HCT116 (cell line): ENCODE results near the gene MEIKIN. TPM values are rescaled to one million over a fixed set of nuclear protein-coding genes. Genes with fewer than 3 reads are reported as not detected.

Experiments used
- ATAC-seq: fragments of 200-7000 bp; cut with Tn5 transposase; 2 replicates; pipeline ENCODE4 v1.9.1; 2020; ENCODE audit warnings: mild to moderate bottlenecking, moderate library complexity
- BruUV-seq: library from RNA; stranded (reverse); fragments of 400-500 nt; replicated peaks from 2 replicates; lab custom pipeline; 2021; lab: Mats Ljungman, UMichigan
- CTCF ChIA-PET: fragments of 300-600 bp; sonication (Branson Sonifier 250); formaldehyde crosslinking; loops from one replicate; lab custom pipeline; 2021; ENCODE audit warnings: antibody characterized with exemption; lab: Charles Lee
- POLR2A ChIA-PET: fragments of 300-600, 350-600 bp; sonication (Branson Sonifier 250); formaldehyde crosslinking; loops from one replicate; lab custom pipeline; 2021; ENCODE audit warnings: antibody characterized with exemption; lab: Charles Lee
- RAD21 ChIA-PET, 2 experiments: fragments of 300-600 bp; sonication (Branson Sonifier 250); formaldehyde crosslinking; loops; one replicate each; lab custom pipeline; 2023; ENCODE audit warnings: low total read pairs in 2 of 2; ENCODE audit not compliant: uncharacterized antibody in 2 of 2, unreplicated experiment in 2 of 2, low non-redundant PET in 1 of 2; lab: Charles Lee
- DNase-seq: peaks from one replicate; pipeline ENCODE4 v3.0.0-alpha.2; 2010; ENCODE audit warnings: low read depth, low spot score
- H2AFZ ChIP-seq: fragments of 200-600 bp; shearing (Covaris generic), sonication (generic); 2 replicates; pipeline ENCODE4 v1.6.1; 2017; ENCODE audit warnings: low read depth, mixed run types, mixed read lengths, antibody characterized with exemption, low read length; ENCODE audit not compliant: poor library complexity, severe bottlenecking
- H3K27ac ChIP-seq: 2 replicates; pipeline ENCODE4 v1.5.1; 2012; ENCODE audit warnings: low read depth, low read length
- H3K27me3 ChIP-seq: fragments of 200-600 bp; sonication (generic); 2 replicates; pipeline ENCODE4 v1.6.1; 2016; ENCODE audit warnings: mixed run types, low read length, mixed read lengths; ENCODE audit not compliant: insufficient read depth
- H3K36me3 ChIP-seq, 2 experiments: fragments of 200-500 bp in 1 of 2; fragments of 200-600 bp in 1 of 2; sonication (Bioruptor generic) in 1 of 2; sonication (generic) in 1 of 2; 2 replicates each; pipeline versions ENCODE4 v1.5.1 to v1.6.1; 2014 to 2016; ENCODE audit warnings: low read length in 2 of 2, inconsistent platforms in 1 of 2, mixed read lengths in 1 of 2, mixed run types in 1 of 2; ENCODE audit not compliant: insufficient read depth in 2 of 2, control insufficient read depth in 1 of 2
- H3K4me1 ChIP-seq, 2 experiments: fragments of 200-600 bp in 1 of 2; sonication (generic) in 1 of 2; 2 replicates each; pipeline versions ENCODE4 v1.5.1 to v1.6.1; 2012 to 2017; ENCODE audit warnings: low read length in 2 of 2, inconsistent platforms in 1 of 2, mild to moderate bottlenecking in 1 of 2, mixed read lengths in 1 of 2, mixed run types in 1 of 2, moderate library complexity in 1 of 2; ENCODE audit not compliant: insufficient read depth in 2 of 2, control insufficient read depth in 1 of 2
- H3K4me2 ChIP-seq: fragments of 200-600 bp; sonication (generic); 2 replicates; pipeline ENCODE4 v1.6.1; 2017; ENCODE audit warnings: mixed run types, low read length, mixed read lengths
- H3K4me3 ChIP-seq, 2 experiments: fragments of 200-600 bp in 1 of 2; sonication (generic) in 1 of 2; replicated peaks in 1 of 2; 2 replicates each; pipeline ENCODE4 v1.5.1; 2011 to 2016; ENCODE audit warnings: low read length in 2 of 2, control low read depth in 1 of 2, low read depth in 1 of 2, mild to moderate bottlenecking in 1 of 2, mixed read lengths in 1 of 2, mixed run types in 1 of 2
- H3K79me2 ChIP-seq: fragments of 200-600 bp; sonication (generic); 2 replicates; pipeline ENCODE4 v1.6.1; 2017; ENCODE audit warnings: mild to moderate bottlenecking, mixed run types, low read length, moderate library complexity, mixed read lengths; ENCODE audit not compliant: insufficient read depth
- H3K9ac ChIP-seq: fragments of 200-600 bp; sonication (generic); 2 replicates; pipeline ENCODE4 v1.6.1; 2016; ENCODE audit warnings: low read length, mixed read lengths
- H3K9me2 ChIP-seq: fragments of 200-600 bp; sonication (generic), shearing (Covaris generic); 2 replicates; pipeline ENCODE4 v1.6.1; 2017; ENCODE audit warnings: mixed run types, mild to moderate bottlenecking, moderate library complexity; ENCODE audit not compliant: insufficient read depth
- H3K9me3 ChIP-seq, 2 experiments: fragments of 200-500 bp in 1 of 2; fragments of 200-600 bp in 1 of 2; sonication (Bioruptor generic) in 1 of 2; sonication (generic) in 1 of 2; 2 replicates each; pipeline ENCODE4 v1.6.1; 2014 to 2017; ENCODE audit warnings: low read length in 2 of 2, mixed read lengths in 2 of 2, inconsistent platforms in 1 of 2, low read depth in 1 of 2, mild to moderate bottlenecking in 1 of 2, mixed run types in 1 of 2, moderate library complexity in 1 of 2; ENCODE audit not compliant: control insufficient read depth in 1 of 2, insufficient read depth in 1 of 2
- H4K20me1 ChIP-seq: fragments of 200-600 bp; sonication (generic), shearing (Covaris generic); 2 replicates; pipeline ENCODE4 v1.6.1; 2017; ENCODE audit warnings: mixed run types, mild to moderate bottlenecking, moderate library complexity; ENCODE audit not compliant: insufficient read depth
- ATF3 ChIP-seq: IDR thresholded peaks from 2 replicates; pipeline ENCODE4 v1.6.1; 2012
- CTCF ChIP-seq, 3 experiments: fragments of 200-600 bp in 1 of 3; sonication (generic) in 1 of 3; IDR thresholded peaks in 2 of 3; conservative IDR thresholded peaks in 1 of 3; 2 replicates each; pipeline ENCODE4 v1.5.1; 2012 to 2017; ENCODE audit warnings: low read depth in 2 of 3, low read length in 2 of 3, antibody characterized with exemption in 1 of 3, borderline replicate concordance in 1 of 3, control low read depth in 1 of 3, mild to moderate bottlenecking in 1 of 3, mixed read lengths in 1 of 3, mixed run types in 1 of 3, moderate library complexity in 1 of 3; ENCODE audit not compliant: insufficient read depth in 1 of 3
- EGR1 ChIP-seq: IDR thresholded peaks from 2 replicates; pipeline ENCODE4 v1.6.1; 2012; ENCODE audit warnings: low read depth
- ELF1 ChIP-seq: IDR thresholded peaks from 2 replicates; pipeline ENCODE4 v1.6.1; 2012; ENCODE audit warnings: low read depth, borderline replicate concordance
- EZH2phosphoT487 ChIP-seq: fragments of 200-600 bp; IDR thresholded peaks from 2 replicates; pipeline ENCODE4 v1.6.1; 2018; ENCODE audit warnings: antibody characterized with exemption, borderline replicate concordance
- FOSL1 ChIP-seq: IDR thresholded peaks from 2 replicates; pipeline ENCODE4 v1.6.1; 2012; ENCODE audit warnings: low read depth
- JUND ChIP-seq: IDR thresholded peaks from 2 replicates; pipeline ENCODE4 v1.6.1; 2012
- MAX ChIP-seq: IDR thresholded peaks from 2 replicates; pipeline ENCODE4 v1.6.1; 2012
- POLR2A ChIP-seq: IDR thresholded peaks from 2 replicates; pipeline ENCODE4 v1.7.0; 2011; ENCODE audit warnings: borderline replicate concordance; ENCODE audit not compliant: insufficient read depth, insufficient read length; ENCODE audit errors: extremely low read depth
- RAD21 ChIP-seq: IDR thresholded peaks from 2 replicates; pipeline ENCODE4 v1.6.1; 2012; ENCODE audit warnings: low read depth, mild to moderate bottlenecking
- REST ChIP-seq: IDR thresholded peaks from 2 replicates; pipeline ENCODE4 v1.6.1; 2012; ENCODE audit warnings: low read depth
- SIN3A ChIP-seq: IDR thresholded peaks from 2 replicates; pipeline ENCODE4 v1.6.1; 2012; ENCODE audit warnings: low read depth
- SP1 ChIP-seq: IDR thresholded peaks from 2 replicates; pipeline ENCODE4 v1.6.1; 2012; ENCODE audit warnings: low read depth
- SRF ChIP-seq: IDR thresholded peaks from 2 replicates; pipeline ENCODE4 v1.6.1; 2012; ENCODE audit warnings: low read depth
- TCF7L2 ChIP-seq: IDR thresholded peaks from 2 replicates; pipeline ENCODE4 v1.7.0; 2011; ENCODE audit warnings: borderline replicate concordance, inconsistent platforms; ENCODE audit not compliant: insufficient read depth, insufficient read length; ENCODE audit errors: extremely low read depth
- YY1 ChIP-seq: IDR thresholded peaks from 2 replicates; pipeline ENCODE4 v1.6.1; 2011; ENCODE audit warnings: low read length, low read depth, moderate library complexity, mild to moderate bottlenecking; ENCODE audit not compliant: insufficient replicate concordance; ENCODE audit errors: extremely low read depth
- ZBTB33 ChIP-seq: IDR thresholded peaks from 2 replicates; pipeline ENCODE4 v1.6.1; 2011; ENCODE audit warnings: mild to moderate bottlenecking, low read length, moderate library complexity; ENCODE audit not compliant: insufficient replicate concordance; ENCODE audit errors: extremely low read depth
- ZFX ChIP-seq: fragments of 450-650 bp; IDR thresholded peaks from 2 replicates; pipeline ENCODE4 v1.6.1; 2017
- ZNF274 ChIP-seq: fragments of 200-500 bp; sonication (Bioruptor generic); IDR thresholded peaks from 2 replicates; pipeline ENCODE4 v1.6.1; 2014; ENCODE audit warnings: mild to moderate bottlenecking, low read depth, low read length, inconsistent platforms
- intact Hi-C: fragments of 100-400 bp; cut with micrococcal nuclease; formaldehyde crosslinking; loops from 2 replicates; pipeline ENCODE4 v1.10.0; 2022
- total RNA-seq: library from RNA; stranded (reverse); gene quantifications from one replicate; pipeline ENCODE4 v1.2.1, GENCODE V29; 2021; ENCODE audit not compliant: unreplicated experiment

MEIKIN gene
- total RNA-seq, 1 experiment from 2014 or later: not detected

- POLR2A ChIA-PET: no interaction called here
- no peaks in the 10 kb centered on the region for H3K27me3 ChIP-seq
- no peak overlapping the region for H2AFZ ChIP-seq
- BruUV-seq: no TSS peak
- no peak overlapping the region for H3K9ac ChIP-seq
- no peaks in the 10 kb centered on the region for H4K20me1 ChIP-seq
- H3K4me1 ChIP-seq: no peaks in the 10 kb centered on the region
- H3K4me2 ChIP-seq: no peak overlapping the region
- intact Hi-C loops: no loop called here
- no peak overlapping the region for H3K4me3 ChIP-seq
- H3K36me3 ChIP-seq: no peaks in the 10 kb centered on the region
- H3K27ac ChIP-seq: no peak overlapping the region
- no peaks in the 10 kb centered on the region for H3K79me2 ChIP-seq
- H3K9me2 ChIP-seq: no peaks in the 10 kb centered on the region
- DNase-seq: no peak
- TF ChIP-seq MAX: no peak
- no peak for TF ChIP-seq ATF3
- TF ChIP-seq ZFX: no peak
- no peak for TF ChIP-seq POLR2A
- TF ChIP-seq CTCF (IDR thresholded peaks at IDR 0.05 in 2 of 3, conservative IDR thresholded peaks at IDR 0.05 in 1 of 3; ENCODE audit: borderline replicate concordance in 1 of 3, insufficient read depth in 1 of 3, low read depth in 2 of 3, low read length in 2 of 3): no peak
- no peak for TF ChIP-seq EGR1
- no peak for TF ChIP-seq RAD21
- TF ChIP-seq FOSL1: no peak
- TF ChIP-seq SP1: no peak
- no peak for TF ChIP-seq SRF
- TF ChIP-seq ZBTB33: no peak
- TF ChIP-seq ELF1: no peak
- no peak for TF ChIP-seq JUND
- TF ChIP-seq SIN3A: no peak
- TF ChIP-seq YY1: no peak
- TF ChIP-seq EZH2phosphoT487: no peak
- no peak for TF ChIP-seq TCF7L2
- no peak for TF ChIP-seq REST
- no peak for TF ChIP-seq ZNF274
- TF ChIP-seq, all 23 proteins: peak for 0
- ChIA-PET CTCF (no interaction called here), RAD21 (no interaction called here)
- ATAC-seq: no peak
- H3K9me3 ChIP-seq: no peaks in the 10 kb centered on the region
Observed at GRCh38 chr5:131939690-131940345, 5.6 kb downstream of the MEIKIN start.
